OCI-LY7 (cell line): ENCODE measurements around the gene ZBTB48. TPM values are rescaled to one million over a fixed set of nuclear protein-coding genes. Genes with fewer than 3 reads are reported as not detected.
A peak's percentile ranks its signal among the peaks of the same experiment; 100 is the strongest.

Experiments used
- BruUV-seq: library from RNA; stranded (reverse); fragments of 400-500 nt; replicated peaks from 2 replicates; lab custom pipeline; 2021; lab: Mats Ljungman, UMichigan
- CTCF ChIA-PET: fragments of 300-600 bp; sonication (Branson Sonifier 250); formaldehyde crosslinking; loops from one replicate; lab custom pipeline; 2022; ENCODE audit warnings: antibody characterized with exemption; ENCODE audit not compliant: unreplicated experiment; lab: Charles Lee
- POLR2A ChIA-PET: fragments of 300-600 bp; sonication (Branson Sonifier 250); formaldehyde crosslinking; loops from one replicate; lab custom pipeline; 2022; ENCODE audit warnings: antibody characterized with exemption; lab: Charles Lee
- DNase-seq: peaks from one replicate; pipeline ENCODE4 v3.0.0-alpha.2; 2015; ENCODE audit warnings: low spot score
- H2AFZ ChIP-seq: fragments of 200-600 bp; sonication (generic), shearing (Covaris generic); 2 replicates; pipeline ENCODE4 v1.6.1; 2014; ENCODE audit warnings: mild to moderate bottlenecking, antibody characterized with exemption, low read length, moderate library complexity
- H3K27ac ChIP-seq: fragments of 200-600 bp; sonication (generic); 2 replicates; pipeline ENCODE4 v1.5.1; 2014; ENCODE audit warnings: mixed run types, low read depth, mild to moderate bottlenecking, moderate library complexity, low read length, inconsistent platforms; ENCODE audit not compliant: poor library complexity, severe bottlenecking
- H3K36me3 ChIP-seq: fragments of 200-600 bp; sonication (generic); 2 replicates; pipeline ENCODE4 v1.6.1; 2014; ENCODE audit warnings: mild to moderate bottlenecking, antibody characterized with exemption, low read length, moderate library complexity, mixed read lengths; ENCODE audit not compliant: insufficient read depth
- H3K4me1 ChIP-seq: fragments of 200-600 bp; sonication (generic); 2 replicates; pipeline ENCODE4 v1.5.1; 2014; ENCODE audit warnings: mild to moderate bottlenecking, low read length; ENCODE audit not compliant: insufficient read depth, poor library complexity, severe bottlenecking
- H3K4me2 ChIP-seq: fragments of 200-600 bp; sonication (generic); 2 replicates; pipeline ENCODE4 v1.6.1; 2014; ENCODE audit warnings: mild to moderate bottlenecking, low read length
- H3K4me3 ChIP-seq: fragments of 200-600 bp; sonication (generic); 2 replicates; pipeline ENCODE4 v1.5.1; 2014; ENCODE audit warnings: mild to moderate bottlenecking, low read depth, low read length; ENCODE audit not compliant: poor library complexity, severe bottlenecking
- H3K79me2 ChIP-seq: fragments of 200-600 bp; sonication (generic); 2 replicates; pipeline ENCODE4 v1.6.1; 2016; ENCODE audit warnings: low read depth, mild to moderate bottlenecking, low read length, moderate library complexity, mixed read lengths; ENCODE audit not compliant: insufficient read depth
- H3K9me2 ChIP-seq: fragments of 200-600 bp; sonication (generic); 2 replicates; pipeline ENCODE4 v1.6.1; 2016; ENCODE audit warnings: mild to moderate bottlenecking, low read length, mixed read lengths; ENCODE audit not compliant: insufficient read depth
- H3K9me3 ChIP-seq: fragments of 200-600 bp; sonication (generic); 2 replicates; pipeline ENCODE4 v1.6.1; 2014; ENCODE audit warnings: mild to moderate bottlenecking, mixed run types, low read length, mixed read lengths
- H4K20me1 ChIP-seq: fragments of 200-600 bp; sonication (generic); 2 replicates; pipeline ENCODE4 v1.6.1; 2014; ENCODE audit warnings: mild to moderate bottlenecking, antibody characterized with exemption, low read length, moderate library complexity, mixed read lengths; ENCODE audit not compliant: insufficient read depth
- CTCF ChIP-seq: fragments of 200-600 bp; sonication (generic); conservative IDR thresholded peaks from 2 replicates; pipeline ENCODE4 v1.5.1; 2014; ENCODE audit warnings: mild to moderate bottlenecking, antibody characterized with exemption, low read length, moderate library complexity, mixed read lengths
- EZH2phosphoT487 ChIP-seq: fragments of 200-600 bp; sonication (generic); IDR thresholded peaks from 2 replicates; pipeline ENCODE4 v1.6.1; 2018; ENCODE audit warnings: low read depth, borderline replicate concordance, mild to moderate bottlenecking, mixed run types, antibody characterized with exemption, low read length, moderate library complexity, mixed read lengths
- intact Hi-C: fragments of 100-400 bp; cut with micrococcal nuclease; formaldehyde crosslinking; loops from one replicate; pipeline ENCODE4 v1.10.0; 2022; ENCODE audit not compliant: unreplicated experiment
- total RNA-seq, 2 experiments: library from RNA; depleted of rRNA in 1 of 2; stranded (reverse); fragments of >200 nt in 1 of 2; shearing (Covaris generic) in 1 of 2; gene quantifications; 2 replicates each; pipeline ENCODE4 v1.2.3, GENCODE V29; 2014 to 2022

Gene ZBTB48
- total RNA-seq, 2 experiments from 2014 or later, result 41.9 to 51.3 TPM

- TF ChIP-seq CTCF (no peak), EZH2phosphoT487 (no peak)
- H3K9me3 ChIP-seq, result no peaks in the 10 kb centered on the region
- H3K9me2 ChIP-seq, result no peaks in the 10 kb centered on the region
- H4K20me1 ChIP-seq, result no peaks in the 10 kb centered on the region
- intact Hi-C loops, result loop anchor here (2.0 kb wide), 1 partner anchor 49 kb away; the partner anchor contains the start of genes NOL9 and TAS1R1
- H3K4me2 ChIP-seq, result peak overlapping the region; percentile 82; the same call in 1 of the 2 replicates
- POLR2A ChIA-PET, result no interaction called here
- no peak for DNase-seq
- no peak overlapping the region for H3K27ac ChIP-seq
- CTCF ChIA-PET, result no interaction called here
- H3K36me3 ChIP-seq, result peaks cover 1% of the 10 kb centered on the region; the same call in 1 of the 2 replicates
- H3K79me2 ChIP-seq, result no peaks in the 10 kb centered on the region
- no peak overlapping the region for H3K4me3 ChIP-seq
- H2AFZ ChIP-seq, result peak overlapping the region; percentile 59; the same call in 1 of the 2 replicates
- peaks cover 35% of the 10 kb centered on the region for H3K4me1 ChIP-seq
- BruUV-seq, result no TSS peak
Measured at GRCh38 chr1:6603915-6604558, 24.2 kb downstream of the ZBTB48 start.

GRCh38 chr1:6612641-6613360, 33.0 kb downstream of the ZBTB48 start:
- BruUV-seq, result no TSS peak
- peak overlapping the region; percentile 94 for H3K4me3 ChIP-seq
- intact Hi-C loops, result loop anchor here (1.0 kb wide), 1 partner anchor 58 kb away; the partner anchor contains the start of gene NOL9

More at GRCh38 chr1:6612641-6613360, 33.0 kb downstream of the ZBTB48 start:
- ChIA-PET CTCF (no interaction called here), POLR2A (no interaction called here)
- DNase-seq, result peak; percentile 59
- no peaks in the 10 kb centered on the region for H3K9me3 ChIP-seq
- H3K27ac ChIP-seq, result peak overlapping the region; percentile 2
- H3K4me2 ChIP-seq, result peak overlapping the region; percentile 87
- H3K36me3 ChIP-seq, result peaks cover 5% of the 10 kb centered on the region
- peaks cover 6% of the 10 kb centered on the region; the same call in 1 of the 2 replicates for H4K20me1 ChIP-seq
- peaks cover 17% of the 10 kb centered on the region for H3K4me1 ChIP-seq
- TF ChIP-seq CTCF (no peak), EZH2phosphoT487 (no peak)
- peaks cover 12% of the 10 kb centered on the region for H3K79me2 ChIP-seq
- no peaks in the 10 kb centered on the region for H3K9me2 ChIP-seq
- peak overlapping the region; percentile 87 for H2AFZ ChIP-seq
